Tibial nerve (tissue), 4 donors: Measurements from ENCODE around the gene RGS7BP.

Source experiments
- EP300 ChIP-seq, 2 donors: sonication (generic); formaldehyde crosslinking; IDR thresholded peaks; one replicate each; pipeline ENCODE4 v1.6.1; 2017; ENCODE audit warnings: antibody characterized with exemption in 2 of 2, mild to moderate bottlenecking in 1 of 2
- POLR2A ChIP-seq, 2 donors: fragments of 450-650 bp; IDR thresholded peaks; one replicate each; pipeline ENCODE4 v1.6.1; 2017; ENCODE audit warnings: antibody characterized with exemption in 2 of 2, mild to moderate bottlenecking in 2 of 2, moderate library complexity in 2 of 2
- TF ChIP-seq, protein P1 (sequence below), 5 experiments: fragments of 200-600 bp in 3 of 5; fragments of 450-650 bp in 2 of 5; sonication (generic) in 3 of 5; IDR thresholded peaks; one replicate each; pipeline ENCODE4 v1.5.1; 2016 to 2019; ENCODE audit warnings: antibody characterized with exemption in 5 of 5, mild to moderate bottlenecking in 3 of 5, moderate library complexity in 2 of 5

DNA sequence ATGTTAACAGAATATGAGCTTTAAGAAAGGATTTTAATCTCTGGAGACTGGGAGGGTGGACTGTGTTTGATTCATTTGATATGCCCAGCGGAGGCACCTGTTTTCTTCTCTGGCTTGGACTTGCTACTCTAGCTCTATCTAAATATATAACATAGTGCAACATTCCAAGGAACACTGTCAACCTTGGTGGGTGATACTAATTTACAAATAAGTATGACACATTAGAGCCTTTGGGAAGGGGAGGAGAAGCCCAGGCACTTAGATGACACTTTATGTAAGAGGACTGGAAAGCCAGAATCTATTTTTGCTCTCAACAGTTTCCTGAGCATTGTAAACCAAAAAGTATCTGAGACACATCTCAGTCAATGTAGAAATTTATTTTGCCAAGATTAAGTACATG is 101.1 kb downstream of the RGS7BP start:
- TF ChIP-seq, protein P1, sequence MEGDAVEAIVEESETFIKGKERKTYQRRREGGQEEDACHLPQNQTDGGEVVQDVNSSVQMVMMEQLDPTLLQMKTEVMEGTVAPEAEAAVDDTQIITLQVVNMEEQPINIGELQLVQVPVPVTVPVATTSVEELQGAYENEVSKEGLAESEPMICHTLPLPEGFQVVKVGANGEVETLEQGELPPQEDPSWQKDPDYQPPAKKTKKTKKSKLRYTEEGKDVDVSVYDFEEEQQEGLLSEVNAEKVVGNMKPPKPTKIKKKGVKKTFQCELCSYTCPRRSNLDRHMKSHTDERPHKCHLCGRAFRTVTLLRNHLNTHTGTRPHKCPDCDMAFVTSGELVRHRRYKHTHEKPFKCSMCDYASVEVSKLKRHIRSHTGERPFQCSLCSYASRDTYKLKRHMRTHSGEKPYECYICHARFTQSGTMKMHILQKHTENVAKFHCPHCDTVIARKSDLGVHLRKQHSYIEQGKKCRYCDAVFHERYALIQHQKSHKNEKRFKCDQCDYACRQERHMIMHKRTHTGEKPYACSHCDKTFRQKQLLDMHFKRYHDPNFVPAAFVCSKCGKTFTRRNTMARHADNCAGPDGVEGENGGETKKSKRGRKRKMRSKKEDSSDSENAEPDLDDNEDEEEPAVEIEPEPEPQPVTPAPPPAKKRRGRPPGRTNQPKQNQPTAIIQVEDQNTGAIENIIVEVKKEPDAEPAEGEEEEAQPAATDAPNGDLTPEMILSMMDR (IDR thresholded peaks at IDR 0.05), result no peak
- TF ChIP-seq EP300 (IDR thresholded peaks at IDR 0.05), result no peak
- no peak for TF ChIP-seq POLR2A (IDR thresholded peaks at IDR 0.05)
